AG04450 (cell line): ENCODE data around the gene HEXIM1. TPM values are rescaled to one million over a fixed set of nuclear protein-coding genes. Genes with fewer than 3 reads are reported as not detected.

Experiments used
- CTCF ChIA-PET: fragments of 300-600, 350-600 bp; formaldehyde crosslinking; extraction: SDS; loops from one replicate; lab custom pipeline; 2022; ENCODE audit warnings: antibody characterized with exemption, inconsistent platforms; lab: Charles Lee
- POLR2A ChIA-PET: fragments of 350-600 bp; formaldehyde crosslinking; extraction: SDS; loops from one replicate; lab custom pipeline; 2021; ENCODE audit warnings: antibody characterized with exemption, inconsistent platforms; lab: Yijun Ruan, JAX
- DNase-seq: peaks from one replicate; pipeline ENCODE4 v3.0.0-alpha.2; 2011; ENCODE audit warnings: low read depth, low spot score
- H3K27ac ChIP-seq: one replicate; pipeline ENCODE4 v1.5.1; 2012; ENCODE audit warnings: low read depth, low read length, control low read depth
- H3K27me3 ChIP-seq: one replicate; pipeline ENCODE4 v1.6.0; 2012; ENCODE audit warnings: low read length; ENCODE audit not compliant: control insufficient read depth, insufficient read depth
- H3K4me3 ChIP-seq: 2 replicates; pipeline ENCODE4 v1.5.1; 2011; ENCODE audit warnings: mild to moderate bottlenecking, low read depth, low read length, control low read depth
- H3K9me3 ChIP-seq: 2 replicates; pipeline ENCODE4 v1.5.1; 2012; ENCODE audit warnings: low read length; ENCODE audit not compliant: control insufficient read depth, insufficient read depth
- CTCF ChIP-seq: IDR thresholded peaks from 2 replicates; pipeline ENCODE4 v1.5.1; 2011; ENCODE audit warnings: low read depth, low read length, control low read depth, inconsistent platforms
- polyA plus RNA-seq: library from polyadenylated mRNA; depleted of rRNA; stranded (reverse); fragments of >200 nt; gene quantifications from 2 replicates; pipeline ENCODE4 v1.2.3, GENCODE V29; 2011

Gene HEXIM1
- polyA plus RNA-seq, 1 experiment, result 13.2 TPM

GRCh38 chr17:45186801-45187354 lies 38.6 kb downstream of the HEXIM1 start:
- no peak for TF ChIP-seq CTCF
- Histone ChIP-seq H3K27ac (no peak overlapping the region), H3K27me3 (peaks cover 2% of the 10 kb centered on the region), H3K9me3 (no peaks in the 10 kb centered on the region), H3K4me3 (no peak overlapping the region)
- DNase-seq, result no peak
- ChIA-PET CTCF (interaction anchor here (3.8 kb wide), 1 partner anchor 11 kb away, joined by 16 read pairs; no protein-coding TSS in a partner anchor), POLR2A (no interaction called here)

GRCh38 chr17:45189009-45189408 lies 40.7 kb downstream of the HEXIM1 start:
- CTCF ChIA-PET, result interaction anchor here (0.6 to 2.6 kb wide), 4 partner anchors 9 to 55 kb away, joined by 3 to 17 read pairs (median 9); partner anchors contain the start of gene ACBD4

GRCh38 chr17:45190503-45191255 lies 42.4 kb downstream of the HEXIM1 start:
- ChIA-PET POLR2A (no interaction called here), CTCF (interaction anchor here (0.7 to 11.9 kb wide), 3 partner anchors 54 to 57 kb away, joined by 4 to 420 read pairs (median 11); partner anchors contain the start of gene ACBD4)
- DNase-seq, result no peak
- Histone ChIP-seq H3K9me3 (no peaks in the 10 kb centered on the region), H3K4me3 (no peak overlapping the region), H3K27ac (no peak overlapping the region), H3K27me3 (peaks cover 2% of the 10 kb centered on the region)
- no peak for TF ChIP-seq CTCF

More at GRCh38 chr17:45189009-45189408, 40.7 kb downstream of the HEXIM1 start:
- no peak for TF ChIP-seq CTCF
- H3K4me3 ChIP-seq, result no peak overlapping the region
- DNase-seq, result no peak
- peaks cover 2% of the 10 kb centered on the region for H3K27me3 ChIP-seq
- no peak overlapping the region for H3K27ac ChIP-seq
- POLR2A ChIA-PET, result interaction anchor here (1.4 kb wide), 1 partner anchor 40 kb away, joined by 9 read pairs; the partner anchor contains the start of gene HEXIM1
- no peaks in the 10 kb centered on the region for H3K9me3 ChIP-seq

GRCh38 chr17:45195424-45195823 lies 47.1 kb downstream of the HEXIM1 start:
- Histone ChIP-seq H3K9me3 (no peaks in the 10 kb centered on the region; the same call in 1 of the 2 replicates), H3K27me3 (no peaks in the 10 kb centered on the region), H3K27ac (no peak overlapping the region), H3K4me3 (no peak overlapping the region)
- DNase-seq, result no peak
- no peak for TF ChIP-seq CTCF
- ChIA-PET POLR2A (interaction anchor here (0.7 to 4.1 kb wide), 2 partner anchors 45 to 55 kb away, joined by 6 to 104 read pairs; partner anchors contain the start of gene HEXIM1), CTCF (interaction anchor here (0.6 to 11.9 kb wide), 4 partner anchors 11 to 99 kb away, joined by 4 to 420 read pairs (median 80); partner anchors contain the start of genes ACBD4 and HEXIM1)
